Diencephalon (tissue), 1 donor: ENCODE results near the gene KCTD10. TPM values are rescaled to one million over a fixed set of nuclear protein-coding genes. Genes with fewer than 3 reads are reported as not detected.

Experiments
- total RNA-seq: library from RNA; depleted of rRNA; stranded (reverse); fragments of >200 nt; gene quantifications from one replicate; pipeline ENCODE4 v1.2.3, GENCODE V29; 2014

KCTD10 gene, protein sequence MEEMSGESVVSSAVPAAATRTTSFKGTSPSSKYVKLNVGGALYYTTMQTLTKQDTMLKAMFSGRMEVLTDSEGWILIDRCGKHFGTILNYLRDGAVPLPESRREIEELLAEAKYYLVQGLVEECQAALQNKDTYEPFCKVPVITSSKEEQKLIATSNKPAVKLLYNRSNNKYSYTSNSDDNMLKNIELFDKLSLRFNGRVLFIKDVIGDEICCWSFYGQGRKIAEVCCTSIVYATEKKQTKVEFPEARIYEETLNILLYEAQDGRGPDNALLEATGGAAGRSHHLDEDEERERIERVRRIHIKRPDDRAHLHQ
- total RNA-seq, result 42.4 TPM

GRCh38 chr12:109477185-109477962 is at the start of gene KCTD10, which contains the start of gene UBE3B:
Gene KCTD10, minus strand, starts transcription at chr12:109477300. Its CDS starts 38 bp downstream, at chr12:109477262.
Gene UBE3B, plus strand, starts transcription at chr12:109477634. Its CDS starts 5,918 bp downstream, at chr12:109483552.

Other genes with a start within 250 kb of the KCTD10 start
- 0.23 TPM for gene FOXN4, start 168.0 kb downstream of the KCTD10 start, total RNA-seq
- gene MYO1H, start 129.4 kb downstream of the KCTD10 start, total RNA-seq, result 1.4 TPM
- gene UBE3B, start 334 bp upstream of the KCTD10 start, total RNA-seq, result 27.5 TPM
- 19.6 TPM for gene MMAB, start 96.2 kb upstream of the KCTD10 start, total RNA-seq
- 16.4 TPM for gene MVK, start 96.5 kb upstream of the KCTD10 start, total RNA-seq
- gene FAM222A, start 236.5 kb upstream of the KCTD10 start, total RNA-seq, result 10.1 TPM